Endodermal cell (in vitro differentiated cells): ENCODE measurements around the gene TACC2. TPM values are rescaled to one million over a fixed set of nuclear protein-coding genes. Genes with fewer than 3 reads are reported as not detected.

Experiments used
- DNase-seq: peaks from one replicate; pipeline ENCODE4 v3.0.0-alpha.2; 2017
- H3K27ac ChIP-seq: 2 replicates; pipeline ENCODE4 v1.5.1; 2013; ENCODE audit warnings: mild to moderate bottlenecking, low read depth, low read length, moderate library complexity
- H3K27me3 ChIP-seq: 2 replicates; pipeline ENCODE4 v1.6.1; 2013; ENCODE audit warnings: mild to moderate bottlenecking, low read length, moderate library complexity; ENCODE audit not compliant: insufficient read depth, control insufficient read depth, poor library complexity, severe bottlenecking
- H3K36me3 ChIP-seq: 2 replicates; pipeline ENCODE4 v1.7.0; 2013; ENCODE audit warnings: mild to moderate bottlenecking, low read length, moderate library complexity; ENCODE audit not compliant: control insufficient read depth, insufficient read depth
- H3K4me1 ChIP-seq: one replicate; pipeline ENCODE4 v1.7.0; 2013; ENCODE audit warnings: low read length; ENCODE audit not compliant: control insufficient read depth, insufficient read depth
- H3K4me3 ChIP-seq: 2 replicates; pipeline ENCODE4 v1.5.1; 2013; ENCODE audit warnings: mild to moderate bottlenecking, low read length, moderate library complexity
- H3K9ac ChIP-seq: 2 replicates; pipeline ENCODE4 v1.6.1; 2013; ENCODE audit warnings: mild to moderate bottlenecking, low read length, moderate library complexity; ENCODE audit not compliant: poor library complexity, severe bottlenecking; ENCODE audit errors: extremely low read depth
- H3K9me3 ChIP-seq: 2 replicates; pipeline ENCODE4 v1.6.1; 2013; ENCODE audit warnings: mild to moderate bottlenecking, low read length, moderate library complexity; ENCODE audit not compliant: control insufficient read depth
- H3K27ac Mint-ChIP-seq: 2 replicates; pipeline ENCODE4 v1.8.0; 2020; ENCODE audit warnings: mixed read lengths
- H3K27me3 Mint-ChIP-seq: 2 replicates; pipeline ENCODE4 v1.8.0; 2021; ENCODE audit warnings: mild to moderate bottlenecking, mixed read lengths; ENCODE audit not compliant: insufficient read depth
- H3K36me3 Mint-ChIP-seq: 2 replicates; pipeline ENCODE4 v1.8.0; 2020; ENCODE audit warnings: low read depth, mixed read lengths
- H3K4me1 Mint-ChIP-seq: 2 replicates; pipeline ENCODE4 v1.8.0; 2020; ENCODE audit warnings: mixed read lengths
- H3K4me3 Mint-ChIP-seq: 2 replicates; pipeline ENCODE4 v1.8.0; 2020; ENCODE audit warnings: mild to moderate bottlenecking, moderate library complexity, mixed read lengths
- H3K9me3 Mint-ChIP-seq: 2 replicates; pipeline ENCODE4 v1.8.0; 2020; ENCODE audit warnings: mild to moderate bottlenecking, mixed read lengths
- CTCF ChIP-seq: fragments of 200-600 bp; sonication (generic); conservative IDR thresholded peaks from 2 replicates; pipeline ENCODE4 v1.5.0; 2021; ENCODE audit warnings: antibody characterized with exemption, mild to moderate bottlenecking
- WGBS, 2 experiments: methylation state at CpG; one replicate each; pipeline versions ENCODE4 v1.1.5 to v1.1.7; 2013; ENCODE audit warnings: missing lambda C conversion rate in 2 of 2, mixed read lengths in 1 of 2; ENCODE audit not compliant: insufficient coverage in 1 of 2, insufficient read length in 1 of 2; 5-methylcytosine and 5-hydroxymethylcytosine counted together
- total RNA-seq, 2 donors: library from RNA; stranded (reverse); fragmentation: NEBNext Ultra II Directional in 1 of 2; extraction: Animal tissue kit (Norgen Biotek cat#: 25700) in 1 of 2; gene quantifications; 2 replicates in 1 of 2; 3 replicates in 1 of 2; pipeline ENCODE4 v1.2.1, GENCODE V29; 2021

The TACC2 gene
- total RNA-seq, 2 donors from 2014 or later, result 24.5 to 34.1 TPM

- no peaks in the 10 kb centered on the region for H3K9me3 ChIP-seq
- H3K27ac Mint-ChIP-seq, result peak overlapping the region; percentile 59
- H3K9ac ChIP-seq, result no peak overlapping the region
Measured at GRCh38 chr10:122152544-122152943, 163.6 kb downstream of the TACC2 start.

GRCh38 chr10:122154031-122154544 is 165.1 kb downstream of the TACC2 start:
- no peaks in the 10 kb centered on the region for H3K27me3 Mint-ChIP-seq
- WGBS, 2 experiments, result 72 to 73% methylated on average over 10 of the region's 10 CpGs
- H3K9me3 Mint-ChIP-seq, result no peaks in the 10 kb centered on the region
- no peaks in the 10 kb centered on the region for H3K9me3 ChIP-seq
- no peak overlapping the region for H3K27ac Mint-ChIP-seq
- no peaks in the 10 kb centered on the region for H3K36me3 ChIP-seq
- no peak overlapping the region for H3K4me3 ChIP-seq
- H3K27ac ChIP-seq, result no peak overlapping the region
- H3K4me1 Mint-ChIP-seq, result peaks cover 22% of the 10 kb centered on the region
- no peak overlapping the region for H3K9ac ChIP-seq
- TF ChIP-seq CTCF, result no peak
- no peaks in the 10 kb centered on the region for H3K27me3 ChIP-seq
- no peak for DNase-seq
- no peaks in the 10 kb centered on the region for H3K4me1 ChIP-seq
- H3K4me3 Mint-ChIP-seq, result no peak overlapping the region
- H3K36me3 Mint-ChIP-seq, result peaks cover 2% of the 10 kb centered on the region

More at GRCh38 chr10:122152544-122152943, 163.6 kb downstream of the TACC2 start:
- no peak overlapping the region for H3K4me3 Mint-ChIP-seq
- H3K36me3 ChIP-seq, result peaks cover 3% of the 10 kb centered on the region
- peaks cover 8% of the 10 kb centered on the region for H3K36me3 Mint-ChIP-seq
- H3K4me1 ChIP-seq, result no peaks in the 10 kb centered on the region
- no peak overlapping the region for H3K27ac ChIP-seq
- no peak overlapping the region for H3K4me3 ChIP-seq
- no peaks in the 10 kb centered on the region for H3K9me3 Mint-ChIP-seq
- no peak for DNase-seq
- no peaks in the 10 kb centered on the region for H3K27me3 Mint-ChIP-seq
- no peak for TF ChIP-seq CTCF
- peaks cover 31% of the 10 kb centered on the region for H3K4me1 Mint-ChIP-seq
- H3K27me3 ChIP-seq, result no peaks in the 10 kb centered on the region
- WGBS, 2 experiments, result 87 to 93% methylated on average over 8 to 9 of the region's 9 CpGs

GRCh38 chr10:122154545-122155366 is 165.8 kb downstream of the TACC2 start:
- no peak overlapping the region for H3K9ac ChIP-seq
- peak; percentile 32 for TF ChIP-seq CTCF
- WGBS, 2 experiments, result 76 to 79% methylated on average over 18 to 22 of the region's 22 CpGs
- Mint-ChIP-seq H3K27ac (peak overlapping the region; percentile 81), H3K4me1 (peaks cover 24% of the 10 kb centered on the region), H3K27me3 (no peaks in the 10 kb centered on the region), H3K36me3 (peaks cover 2% of the 10 kb centered on the region), H3K4me3 (no peak overlapping the region), H3K9me3 (no peaks in the 10 kb centered on the region)
- H3K4me1 ChIP-seq, result peaks cover 3% of the 10 kb centered on the region
- H3K36me3 ChIP-seq, result no peaks in the 10 kb centered on the region
- H3K4me3 ChIP-seq, result no peak overlapping the region
- no peaks in the 10 kb centered on the region for H3K27me3 ChIP-seq
- H3K27ac ChIP-seq, result no peak overlapping the region
- peak; percentile 82 for DNase-seq
- no peaks in the 10 kb centered on the region for H3K9me3 ChIP-seq
